GM18517 (cell line): Measurements from ENCODE around the gene CAPN10.

ENCODE experiments used
- ATAC-seq: cut with Tn5 transposase; IDR thresholded peaks from one replicate; pipeline ENCODE4 v1.9.1; 2021; ENCODE audit warnings: mild to moderate bottlenecking, moderate library complexity; ENCODE audit not compliant: unreplicated experiment

Gene CAPN10

GRCh38 chr2:240573516-240574385 is 12.8 kb upstream of the CAPN10 start:
- no peak for ATAC-seq

GRCh38 chr2:240574386-240575100 is 12.0 kb upstream of the CAPN10 start:
- no peak for ATAC-seq

DNA sequence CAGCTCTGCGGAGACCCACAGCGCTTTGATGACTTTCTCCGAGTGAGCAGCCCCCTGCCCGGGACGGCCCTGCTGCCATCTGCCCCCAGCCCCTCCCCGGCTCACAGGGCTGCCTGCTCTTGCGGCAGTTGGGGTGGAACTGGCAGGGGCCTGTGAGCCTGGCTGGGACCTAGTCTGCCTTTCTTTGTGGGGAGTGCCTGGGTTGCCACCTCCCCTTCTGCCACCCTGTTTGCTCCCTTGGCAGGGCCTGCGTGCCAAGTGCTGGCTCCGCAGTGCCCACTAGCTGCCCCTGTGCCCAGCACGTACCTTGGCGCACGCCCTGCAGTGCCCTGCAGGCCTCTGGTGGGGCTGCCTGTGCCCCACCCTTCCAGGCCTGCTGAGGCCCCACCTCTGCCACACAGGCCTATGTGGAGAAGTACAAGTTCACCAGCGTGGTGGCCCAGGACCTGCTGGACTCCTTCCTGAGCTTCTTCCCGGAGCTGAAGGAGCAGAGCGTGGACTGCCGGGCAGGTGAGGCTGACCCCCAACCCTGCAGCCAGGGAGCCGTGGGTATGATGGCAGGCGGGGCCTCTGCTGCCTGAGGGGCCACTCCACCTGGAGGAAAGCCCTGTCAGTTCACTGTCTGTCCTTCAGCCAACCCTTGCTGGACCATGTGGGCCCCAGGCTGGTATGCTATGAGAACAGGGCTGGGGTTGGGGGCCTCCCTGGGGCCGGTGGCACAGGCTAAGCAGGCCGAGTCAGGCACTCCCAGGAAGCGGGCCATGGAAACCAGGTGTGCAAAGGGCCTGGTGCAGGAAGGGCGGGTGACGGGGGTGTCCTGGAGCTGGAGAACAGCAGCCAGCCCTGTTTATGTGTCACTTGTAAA is 11.2 kb upstream of the CAPN10 start:
- no peak for ATAC-seq

GRCh38 chr2:240576036-240576435 is 10.5 kb upstream of the CAPN10 start:
- no peak for ATAC-seq

- ATAC-seq: no peak
Measured at GRCh38 chr2:240576436-240577205, 9.9 kb upstream of the CAPN10 start.

- ATAC-seq: no peak
Measured at GRCh38 chr2:240577281-240578109, 9.0 kb upstream of the CAPN10 start.

- ATAC-seq: no peak
Measured at GRCh38 chr2:240578110-240578450, 8.5 kb upstream of the CAPN10 start.

DNA sequence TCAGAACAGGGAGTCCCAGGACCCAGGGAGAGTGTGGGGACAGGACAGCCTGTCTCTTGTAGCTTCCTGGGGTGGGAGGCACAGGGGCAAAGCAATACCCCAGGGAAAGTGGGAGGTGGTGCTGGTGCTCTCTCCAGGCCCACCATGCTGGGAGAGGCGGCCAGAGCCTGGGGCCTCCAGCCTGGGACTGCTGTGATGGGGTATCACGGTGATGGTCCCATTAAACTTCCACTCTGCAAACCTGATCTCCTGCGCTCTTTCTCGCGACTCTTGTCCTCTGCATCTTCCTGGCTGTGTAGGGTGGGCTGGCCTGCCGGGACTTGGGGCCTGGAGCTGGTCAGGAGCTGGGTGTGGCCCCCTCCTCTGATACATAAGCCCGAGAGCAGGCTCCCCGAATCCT is 8.0 kb upstream of the CAPN10 start:
- ATAC-seq: no peak

GRCh38 chr2:240579071-240579762 is 7.3 kb upstream of the CAPN10 start:
- no peak for ATAC-seq

- ATAC-seq: no peak
Measured at GRCh38 chr2:240579771-240580614, 6.5 kb upstream of the CAPN10 start.

GRCh38 chr2:240581811-240582210 is 4.7 kb upstream of the CAPN10 start:
- ATAC-seq: no peak

- no peak for ATAC-seq
Measured at GRCh38 chr2:240582781-240583180, 3.8 kb upstream of the CAPN10 start.

GRCh38 chr2:240583774-240584173 is 2.8 kb upstream of the CAPN10 start:
- ATAC-seq: no peak

DNA sequence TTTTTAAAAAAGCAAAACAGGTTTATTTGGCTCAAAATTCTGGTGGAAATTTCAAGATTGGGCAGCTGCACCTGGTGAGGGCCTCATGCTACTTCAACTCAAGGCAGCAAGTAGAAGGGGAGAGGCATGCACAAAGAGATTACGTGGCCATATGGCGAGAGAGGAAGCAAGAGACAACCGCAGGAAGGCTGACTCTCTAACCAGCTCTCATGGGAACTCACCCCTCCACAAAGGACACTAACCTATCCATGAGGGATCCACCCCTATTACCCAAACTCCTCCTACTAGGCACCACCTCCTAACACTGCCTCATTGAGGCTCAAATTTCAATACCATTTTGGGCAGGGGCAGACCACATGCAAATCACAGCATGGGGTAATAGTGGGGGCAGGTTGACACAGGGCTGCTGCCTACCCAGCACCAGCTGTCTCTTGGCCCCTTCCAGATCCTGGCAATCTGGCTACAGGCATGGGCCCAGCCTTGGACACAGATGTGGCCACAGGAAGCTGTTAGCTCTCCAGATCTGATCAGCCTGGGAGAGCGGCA is 2.0 kb upstream of the CAPN10 start:
- peak; percentile 65 for ATAC-seq

- peak; percentile 27 for ATAC-seq
Measured at GRCh38 chr2:240585101-240585500, 1.4 kb upstream of the CAPN10 start.

DNA sequence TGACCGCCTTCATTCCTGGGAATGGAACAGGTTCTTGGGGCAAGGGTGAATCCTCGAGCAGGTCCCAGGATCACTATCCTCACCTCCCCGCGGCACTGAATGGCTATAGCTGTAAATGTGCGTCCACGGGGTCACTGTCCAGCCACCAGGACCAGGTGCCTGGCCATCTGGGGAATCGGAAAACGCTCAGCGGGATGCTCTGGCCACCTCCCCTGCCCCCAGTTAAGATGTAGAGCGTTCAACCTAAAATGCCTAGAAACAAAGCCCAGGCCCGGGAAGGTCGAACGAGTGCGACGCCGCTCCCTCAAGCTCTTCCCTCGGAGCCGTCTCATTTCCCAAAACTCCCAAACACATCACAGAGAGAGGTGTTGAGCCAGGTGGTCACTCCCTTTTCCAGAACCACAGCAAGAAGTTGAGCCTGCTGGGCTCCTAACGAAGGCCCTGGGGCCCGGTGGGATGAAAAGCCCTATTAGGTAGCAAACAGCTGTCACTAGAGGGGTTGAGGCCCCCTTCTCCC is 795 bp upstream of the CAPN10 start:
- ATAC-seq: no peak

- ATAC-seq: peak; percentile 2
Measured at GRCh38 chr2:240586919-240587800, 626 bp downstream of the CAPN10 start.
